Hypothalamus (tissue), 51 donors: ENCODE measurements around the gene PTTG2.
"Not testable (repeated sequence)": the region's sequence is repeated elsewhere in the genome, so short reads cannot be mapped to it uniquely, and the experiment has no call there.

Source experiments
- DNase-seq, 51 donors: peaks; one replicate each; lab custom pipeline; 2025; lab: John Stamatoyannopoulos, UW

PTTG2 gene

GRCh38 chr4:37953620-37954293, 6.4 kb upstream of the PTTG2 start:
- DNase-seq = no peak

- no peak for DNase-seq
These were observed 3.3 kb upstream of the PTTG2 start for GRCh38 chr4:37956941-37957340.

GRCh38 chr4:37958932-37959331, 1.3 kb upstream of the PTTG2 start:
- DNase-seq = no peak

GRCh38 chr4:37960679-37961450, 667 bp downstream of the PTTG2 start:
- no peak for DNase-seq

- no peak for DNase-seq
These were observed 4.7 kb downstream of the PTTG2 start for GRCh38 chr4:37964734-37965457.

GRCh38 chr4:37966044-37966443, 5.8 kb downstream of the PTTG2 start:
- no peak for DNase-seq

- DNase-seq = no peak
These were observed 7.5 kb downstream of the PTTG2 start for GRCh38 chr4:37967736-37968135.

DNA sequence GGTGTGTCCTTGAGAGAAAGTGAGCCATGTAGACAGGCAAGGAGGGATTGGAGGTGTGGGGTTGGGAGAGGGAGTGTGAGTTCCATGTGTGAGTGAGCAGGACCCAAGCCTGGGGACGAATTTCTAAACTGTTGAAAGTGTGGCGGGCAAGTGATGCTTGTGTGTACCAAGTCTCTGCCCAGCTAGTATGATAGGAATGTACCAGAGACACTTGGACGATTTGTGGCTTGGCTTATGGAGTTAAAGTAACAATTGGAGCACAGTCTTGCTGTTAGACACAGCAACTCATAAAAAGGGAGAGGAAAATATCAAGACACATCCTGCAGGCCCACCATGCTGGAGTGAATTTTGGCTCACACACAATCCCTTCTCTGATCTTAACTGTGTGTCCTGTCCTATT, 8.5 kb downstream of the PTTG2 start:
- DNase-seq = no peak

GRCh38 chr4:37970702-37971101, 10.5 kb downstream of the PTTG2 start:
- peak in 3 of 51 donors; percentile 7 to 10 (median 7) for DNase-seq

DNA sequence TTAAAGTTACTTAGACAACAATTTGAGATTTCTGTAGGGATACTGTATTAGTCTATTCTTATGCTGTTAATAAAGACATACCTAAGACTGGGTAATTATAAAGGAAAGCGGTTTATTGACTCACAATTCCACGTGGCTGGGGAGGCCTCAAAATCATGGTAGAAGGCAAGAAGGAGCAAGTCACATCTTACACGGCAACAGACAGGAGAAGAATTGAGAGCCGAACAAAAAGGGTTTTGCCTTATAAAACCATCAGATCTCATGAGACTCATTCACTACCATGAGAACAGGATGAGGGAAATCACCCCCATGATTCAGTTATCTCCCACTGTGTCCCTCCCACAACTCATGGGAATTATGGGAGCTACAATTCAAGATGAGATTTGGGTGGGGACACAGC, 11.0 kb downstream of the PTTG2 start:
- no peak for DNase-seq

- DNase-seq = no peak
These were observed 13.2 kb downstream of the PTTG2 start for GRCh38 chr4:37973441-37973840.

DNA sequence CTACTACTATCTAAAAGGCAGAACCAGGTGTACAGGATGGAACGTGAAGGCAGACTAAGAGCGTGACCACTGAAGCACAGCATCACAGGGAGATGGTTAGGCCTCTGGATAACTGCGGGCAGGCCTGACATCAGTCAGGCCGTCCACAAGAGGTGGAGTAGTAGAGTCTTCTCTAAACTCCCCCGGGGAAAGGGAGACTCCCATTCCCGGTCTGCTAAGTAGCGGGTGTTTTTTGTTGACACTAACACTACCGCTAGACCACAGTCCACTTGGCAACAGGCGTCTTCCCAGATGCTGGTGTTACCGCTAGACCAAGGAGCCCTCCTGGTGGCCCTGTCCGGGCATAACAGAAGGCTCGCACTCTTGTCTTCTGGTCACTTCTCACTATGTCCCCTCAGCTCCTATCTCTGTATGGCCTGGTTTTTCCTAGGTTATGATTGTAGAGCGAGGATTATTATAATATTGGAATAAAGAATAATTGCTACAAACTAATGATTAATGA, 15.2 kb downstream of the PTTG2 start:
- not testable (repeated sequence) for DNase-seq

DNA sequence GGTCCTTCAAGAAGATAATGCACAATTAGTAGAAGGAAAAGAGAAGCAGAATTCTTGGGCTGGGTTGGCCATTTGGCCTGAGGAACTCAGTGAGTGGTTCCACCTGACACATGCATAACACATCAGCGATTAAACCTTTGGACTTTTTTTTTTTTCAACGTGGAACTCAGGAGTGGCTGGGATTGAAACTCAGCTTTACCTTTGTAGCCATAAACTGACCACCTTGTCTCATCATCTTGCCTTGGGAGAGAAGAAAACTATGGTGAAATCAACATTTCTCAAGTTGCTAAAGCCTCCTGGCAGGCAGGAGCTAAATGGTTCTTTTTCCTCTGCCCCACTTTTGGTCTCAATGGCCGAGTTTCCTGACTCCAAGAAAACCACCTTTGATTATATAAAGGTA, 16.3 kb downstream of the PTTG2 start:
- DNase-seq = no peak

GRCh38 chr4:37976991-37977470, 16.8 kb downstream of the PTTG2 start:
- DNase-seq = peak in 46 of 51 donors; percentile 5 to 78 (median 34)

- DNase-seq = peak in 46 of 51 donors; percentile 8 to 82 (median 45)
These were observed 17.5 kb downstream of the PTTG2 start for GRCh38 chr4:37977471-37978247.

DNA sequence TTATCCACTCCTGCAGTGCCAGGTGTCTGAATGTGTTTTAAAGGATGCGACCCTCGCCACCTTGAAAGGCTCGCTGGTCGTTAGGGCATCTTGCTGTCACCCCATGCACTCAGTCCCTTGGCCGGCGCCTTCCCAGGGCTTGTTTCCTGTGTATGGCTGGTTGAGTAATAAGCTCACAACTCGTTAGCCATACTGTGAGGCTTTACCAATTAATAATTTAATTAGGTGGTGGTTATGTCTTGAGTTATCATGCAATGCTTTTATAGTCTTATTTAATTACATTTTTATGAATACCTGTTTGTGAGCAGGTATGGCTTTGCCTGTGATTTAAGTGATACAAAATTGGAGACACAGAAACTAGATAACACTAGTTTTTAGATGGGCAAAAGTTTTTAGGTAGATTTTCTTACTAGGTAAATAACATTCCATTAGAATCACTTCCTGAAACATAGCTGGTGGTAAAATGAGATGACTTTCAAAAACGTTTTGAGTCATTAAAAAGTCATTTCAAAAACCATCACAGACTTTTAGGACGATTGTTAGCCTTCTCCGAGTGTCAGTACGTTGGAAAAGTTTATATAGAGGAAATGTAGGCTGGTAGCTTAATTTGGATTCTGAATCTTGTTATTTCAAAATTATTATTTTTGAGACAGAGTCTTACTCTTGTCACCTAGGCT, 18.2 kb downstream of the PTTG2 start:
- DNase-seq = peak in 3 of 51 donors; percentile 1 to 5 (median 1)

DNA sequence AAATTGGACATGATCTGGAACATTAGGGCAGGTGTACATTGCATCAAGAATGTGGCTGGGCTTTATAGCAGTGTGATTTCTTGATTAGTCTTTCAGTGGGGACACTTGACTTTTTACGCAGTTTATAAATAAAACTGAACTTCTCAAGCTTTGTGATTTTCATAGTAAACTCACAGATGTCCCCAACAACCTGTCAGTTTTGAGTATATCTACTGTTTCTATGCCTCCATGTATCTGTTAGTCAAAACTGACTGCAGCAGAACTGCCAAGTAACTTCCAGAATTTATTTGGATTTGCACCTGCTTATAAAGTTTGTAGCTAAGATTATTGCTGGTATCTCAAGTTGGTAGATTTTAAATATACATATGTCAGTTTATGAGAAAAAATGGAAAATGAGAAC, 20.0 kb downstream of the PTTG2 start:
- no peak for DNase-seq

- DNase-seq = no peak
These were observed 21.2 kb downstream of the PTTG2 start for GRCh38 chr4:37981425-37981824.

GRCh38 chr4:37981844-37982720, 21.9 kb downstream of the PTTG2 start:
- DNase-seq = peak in 1 of 51 donors; percentile 14
